HL-60/S4 (cell line): ENCODE data around the gene PKD2L1.
"Not testable (repeated sequence)": the region's sequence is repeated elsewhere in the genome, so short reads cannot be mapped to it uniquely, and the experiment has no call there.

Experiments
- in situ Hi-C: fragments of 300-500 bp; cut with MboI; formaldehyde crosslinking; loops from 2 replicates; pipeline ENCODE4 v1.14.3; 2022; ENCODE audit warnings: low sequenced_read_pairs

PKD2L1 gene

DNA sequence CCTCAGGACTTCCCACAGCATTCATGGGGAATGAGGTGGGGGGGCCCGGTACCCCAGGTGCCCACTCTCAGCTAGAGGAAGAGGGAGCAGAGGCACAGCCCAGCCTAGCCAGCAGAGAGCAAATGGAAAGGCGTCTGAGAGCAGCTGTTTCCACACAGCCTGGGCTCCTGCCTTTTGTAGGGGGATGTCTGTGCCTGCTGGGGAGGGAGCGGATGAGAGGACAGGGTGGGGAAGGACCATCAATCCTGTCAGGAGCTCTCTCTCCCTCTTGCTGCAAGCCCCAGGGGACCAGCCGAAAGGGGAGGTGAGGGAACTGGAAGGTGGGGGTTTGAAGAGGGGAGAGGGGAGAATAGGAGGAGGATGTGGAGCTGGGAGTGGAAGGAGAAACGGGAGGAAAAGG is at the start of gene PKD2L1:
PKD2L1 (minus strand) TSS at position 150 of the 400 bp plus-strand sequence; CDS start at position 25, 125 bp downstream.
- in situ Hi-C loops, result loop anchor here (25.0 kb wide), 1 partner anchor 557 kb away; no protein-coding TSS in a partner anchor

- in situ Hi-C loops, result no loop called here
Measured at GRCh38 chr10:100377830-100378229, 47.8 kb upstream of the PKD2L1 start.

DNA sequence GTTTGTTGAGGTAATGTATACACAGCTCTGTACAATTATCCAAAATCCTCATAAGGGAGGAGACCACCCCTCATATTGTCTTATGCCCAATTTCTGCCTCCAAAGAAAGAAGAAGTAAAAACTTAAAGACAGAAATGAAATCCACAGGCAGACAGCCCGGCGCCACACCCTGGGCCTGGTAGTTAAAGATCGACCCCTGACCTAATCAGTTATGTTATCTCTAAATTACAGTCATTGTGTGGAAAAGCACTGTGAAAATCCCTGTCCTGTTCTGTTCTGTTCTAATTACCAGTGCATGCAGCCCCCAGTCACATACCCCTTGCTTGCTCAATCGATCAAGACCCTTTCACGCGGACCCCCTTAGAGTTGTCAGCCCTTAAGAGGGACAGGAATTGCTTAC is 46.6 kb upstream of the PKD2L1 start:
- in situ Hi-C loops, result not testable (repeated sequence)

DNA sequence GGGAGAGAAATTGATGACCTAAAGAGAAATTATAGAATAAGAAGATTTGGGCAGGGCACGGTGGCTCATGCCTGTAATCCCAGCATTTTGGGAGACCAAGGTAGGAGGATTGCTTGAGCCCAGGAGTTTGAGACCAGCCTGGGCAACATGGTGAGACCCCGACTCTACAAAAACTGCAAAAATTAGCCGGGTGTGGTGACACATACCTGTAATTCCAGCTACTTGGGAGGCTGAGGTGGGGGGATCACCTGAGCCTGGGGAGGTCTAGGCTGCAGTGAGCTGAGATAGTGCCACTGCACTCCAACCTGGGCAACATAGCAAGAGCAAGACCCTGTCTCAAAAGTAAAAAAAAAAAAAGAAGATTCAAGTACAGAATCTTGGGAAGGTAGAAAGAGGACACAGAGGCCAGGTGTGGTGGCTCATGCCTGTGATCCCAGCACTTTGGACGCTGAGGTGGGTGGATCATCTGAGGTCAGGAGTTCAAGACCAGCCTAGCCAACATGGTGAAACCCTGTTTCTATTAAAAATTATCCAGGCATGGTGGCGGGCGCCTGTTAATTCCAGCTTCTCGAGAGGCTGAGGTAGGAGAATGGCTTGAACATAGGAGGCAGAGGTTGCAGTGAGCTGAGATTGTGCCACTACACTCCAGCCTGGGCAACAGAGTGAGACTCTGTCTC is 44.8 kb upstream of the PKD2L1 start:
- in situ Hi-C loops, result not testable (repeated sequence)

DNA sequence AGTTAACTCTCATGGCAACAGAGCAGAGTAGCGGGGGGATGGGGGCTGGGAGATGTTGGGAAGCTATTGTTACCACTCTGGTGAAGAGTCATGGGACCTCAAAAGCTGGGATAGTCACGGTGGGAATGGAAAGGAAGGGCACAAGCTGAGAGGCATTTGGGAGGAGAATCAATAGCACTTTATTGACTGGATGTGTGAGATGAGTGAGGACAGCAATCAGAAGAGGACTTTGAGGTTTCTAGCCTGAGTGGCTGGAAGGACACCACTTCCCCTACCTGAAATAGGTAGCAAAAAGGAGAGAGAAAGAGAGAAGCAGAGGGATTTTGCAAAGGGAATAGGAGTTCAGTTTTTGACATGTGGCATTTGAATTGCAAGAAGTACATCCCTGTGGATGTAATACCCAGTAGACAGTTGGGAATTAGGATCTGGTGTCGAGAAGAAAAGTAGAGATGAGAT is 44.2 kb upstream of the PKD2L1 start:
- in situ Hi-C loops, result no loop called here

- in situ Hi-C loops, result no loop called here
Measured at GRCh38 chr10:100373298-100374199, 43.5 kb upstream of the PKD2L1 start.

DNA sequence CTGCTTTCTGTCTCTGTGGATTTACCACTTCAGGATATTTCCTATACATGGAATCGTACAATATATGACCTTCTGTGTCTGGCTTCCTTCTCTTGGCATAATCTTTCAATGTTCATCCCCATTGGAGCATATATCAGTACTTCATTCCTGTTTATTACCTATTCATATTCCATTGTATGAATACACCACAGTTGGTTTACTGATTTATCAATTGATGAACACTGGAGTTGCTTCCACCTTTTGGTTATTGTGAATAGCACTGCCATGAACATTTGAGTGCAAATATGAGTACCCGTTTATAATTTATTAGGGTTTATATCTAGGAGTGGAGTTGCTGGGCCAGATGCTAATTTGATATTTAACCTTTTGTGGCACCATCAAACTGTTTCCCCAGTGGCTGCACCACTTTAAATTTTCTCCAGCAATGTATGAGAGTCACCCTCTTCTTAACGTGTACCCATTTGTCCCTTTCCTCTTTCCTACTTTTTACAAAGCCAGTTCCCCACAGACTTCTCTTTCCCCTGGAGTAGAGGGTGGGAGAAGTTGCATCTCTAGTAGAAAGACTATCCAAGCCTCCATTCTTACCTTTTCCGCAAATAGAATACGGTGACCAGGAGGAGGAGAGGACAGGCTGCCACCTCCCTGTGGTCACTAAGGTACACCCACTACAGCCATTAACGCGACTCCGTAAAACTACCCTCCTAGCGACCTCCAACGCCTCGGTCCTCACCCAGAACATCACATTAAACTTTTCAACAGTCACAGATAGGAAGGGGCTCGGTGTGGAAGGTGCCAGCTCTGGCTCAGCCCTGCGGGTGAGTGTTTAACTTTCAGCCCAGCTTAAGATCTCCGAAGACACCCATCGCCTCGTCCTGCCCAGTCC is 42.6 kb upstream of the PKD2L1 start:
- in situ Hi-C loops, result no loop called here

DNA sequence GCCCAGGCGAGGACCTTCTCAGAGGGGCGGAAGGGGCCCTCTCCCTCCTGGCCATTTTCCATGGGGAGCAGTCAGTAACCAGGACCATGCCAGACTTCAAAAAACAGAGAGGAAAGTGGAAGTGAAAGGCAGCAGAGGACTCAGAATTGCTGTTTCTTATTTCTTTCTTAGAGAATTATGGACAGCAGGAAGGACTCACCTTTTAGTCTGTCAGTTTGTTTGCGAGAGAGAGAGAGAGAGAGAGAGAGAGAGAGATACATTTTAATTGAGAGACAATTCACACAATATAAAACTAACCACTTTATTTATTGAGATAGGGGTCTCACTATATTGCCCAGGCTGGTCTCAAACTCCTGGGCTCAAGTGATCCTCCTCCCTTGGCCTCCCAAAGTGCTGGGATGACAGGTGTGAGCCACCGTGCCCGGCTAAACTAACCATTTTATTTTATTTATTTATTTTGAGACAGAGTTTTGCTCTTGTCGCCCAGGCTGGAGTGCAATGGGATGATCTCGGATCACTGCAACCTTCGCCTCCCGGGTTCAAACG is 41.5 kb upstream of the PKD2L1 start:
- in situ Hi-C loops, result no loop called here

GRCh38 chr10:100370714-100371481 is 40.9 kb upstream of the PKD2L1 start:
- in situ Hi-C loops, result no loop called here

- in situ Hi-C loops, result no loop called here
Measured at GRCh38 chr10:100368721-100369120, 38.7 kb upstream of the PKD2L1 start.

DNA sequence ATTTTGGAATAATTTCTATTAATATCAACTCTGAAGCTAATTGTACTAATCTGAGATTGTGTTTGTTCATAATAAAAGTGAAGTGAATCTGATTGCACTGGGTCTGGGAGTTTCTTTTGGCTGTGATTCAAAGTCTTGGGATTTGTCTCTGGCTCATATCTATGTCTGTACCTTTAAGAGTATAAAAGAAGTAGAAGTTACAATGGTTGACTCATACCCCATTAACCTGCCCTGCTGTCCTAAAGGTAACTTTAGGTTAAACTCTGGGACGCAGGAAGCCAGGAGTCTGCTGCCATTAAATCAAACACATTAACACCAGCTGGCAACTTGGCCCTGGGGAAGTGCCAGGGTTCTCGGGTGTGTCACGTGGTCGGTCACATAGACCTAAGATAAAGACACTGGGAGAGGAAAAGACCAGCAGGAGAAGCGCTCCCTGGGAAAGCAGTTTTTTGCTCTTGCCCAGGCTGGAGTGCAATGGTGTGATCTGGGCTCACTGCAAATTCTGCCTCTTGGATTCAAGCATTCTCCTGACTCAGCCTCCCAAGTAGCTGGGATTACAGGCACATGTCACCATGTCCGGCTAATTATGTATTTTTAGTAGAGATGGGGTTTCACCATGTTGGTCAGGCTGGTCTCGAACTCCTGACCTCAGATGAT is 34.8 kb upstream of the PKD2L1 start:
- in situ Hi-C loops, result no loop called here

DNA sequence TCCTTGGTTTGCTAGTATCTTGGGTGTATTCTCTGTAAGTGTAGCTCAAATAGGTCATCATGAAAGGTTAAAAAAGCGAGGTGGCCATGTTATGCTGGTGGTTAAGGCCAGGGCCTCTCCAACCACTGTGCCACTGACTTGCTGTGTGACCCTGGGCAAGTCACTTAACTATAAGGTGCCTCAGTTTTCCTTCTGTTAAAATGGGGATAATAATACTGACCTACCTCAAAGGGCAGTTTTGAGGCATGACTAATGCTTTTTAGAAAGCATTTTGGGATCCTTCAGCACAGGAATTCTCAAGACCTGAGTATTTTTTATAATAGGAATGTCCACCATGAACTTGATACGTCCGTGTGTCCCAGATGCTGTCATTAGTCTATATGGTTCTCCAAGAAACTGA is 34.1 kb upstream of the PKD2L1 start:
- in situ Hi-C loops, result no loop called here

- in situ Hi-C loops, result no loop called here
Measured at GRCh38 chr10:100362570-100363496, 32.8 kb upstream of the PKD2L1 start.

DNA sequence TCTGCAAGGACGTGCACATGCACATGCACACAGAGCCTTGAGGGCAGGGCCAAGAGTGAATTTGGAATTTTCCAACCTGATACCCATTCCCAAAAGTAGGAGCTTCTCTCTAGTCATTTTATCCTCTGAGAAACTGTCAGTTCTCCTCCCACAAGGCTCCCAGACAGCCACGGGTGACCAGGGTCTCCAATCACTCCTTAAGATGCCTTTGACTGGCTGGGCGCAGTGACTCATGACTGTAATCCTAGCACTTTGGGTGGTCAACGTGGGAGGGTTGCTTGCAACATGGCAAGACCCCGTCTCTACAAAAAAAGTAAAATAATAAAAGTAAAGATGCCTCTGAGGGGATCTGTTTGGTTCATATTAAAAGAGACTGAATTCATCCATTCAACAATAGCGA is 30.2 kb upstream of the PKD2L1 start:
- in situ Hi-C loops, result no loop called here

DNA sequence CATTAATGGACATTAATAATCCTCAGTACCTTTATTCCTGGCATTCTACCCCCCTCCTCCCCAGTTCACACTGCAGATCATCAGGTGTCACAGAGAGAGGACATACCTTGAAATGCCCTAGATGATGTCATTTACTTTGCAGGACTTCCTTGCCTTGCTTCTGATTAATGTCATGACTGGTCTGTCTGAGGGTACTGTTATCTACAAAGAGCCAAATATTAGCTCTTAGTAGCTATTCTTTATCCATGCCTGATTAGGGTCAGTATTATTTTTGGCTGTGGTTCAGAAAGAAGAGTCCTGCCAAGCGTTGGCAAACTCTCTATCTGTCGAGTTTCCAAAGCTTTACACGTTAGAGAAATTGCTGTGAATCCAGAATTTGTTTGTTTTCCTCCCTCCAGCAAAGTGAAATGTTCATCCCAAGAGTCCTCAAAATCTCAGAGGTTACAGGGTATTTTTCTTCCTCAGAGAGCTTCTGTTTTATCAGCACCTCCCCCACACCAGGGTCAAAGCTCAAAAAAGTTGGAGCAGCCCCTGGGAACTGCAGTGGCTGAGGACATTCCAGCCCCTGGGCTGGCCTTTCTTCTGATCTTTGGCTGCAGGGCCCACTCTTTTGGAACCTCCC is 29.6 kb upstream of the PKD2L1 start:
- in situ Hi-C loops, result no loop called here

GRCh38 chr10:100359030-100359432 is 29.0 kb upstream of the PKD2L1 start:
- in situ Hi-C loops, result no loop called here

DNA sequence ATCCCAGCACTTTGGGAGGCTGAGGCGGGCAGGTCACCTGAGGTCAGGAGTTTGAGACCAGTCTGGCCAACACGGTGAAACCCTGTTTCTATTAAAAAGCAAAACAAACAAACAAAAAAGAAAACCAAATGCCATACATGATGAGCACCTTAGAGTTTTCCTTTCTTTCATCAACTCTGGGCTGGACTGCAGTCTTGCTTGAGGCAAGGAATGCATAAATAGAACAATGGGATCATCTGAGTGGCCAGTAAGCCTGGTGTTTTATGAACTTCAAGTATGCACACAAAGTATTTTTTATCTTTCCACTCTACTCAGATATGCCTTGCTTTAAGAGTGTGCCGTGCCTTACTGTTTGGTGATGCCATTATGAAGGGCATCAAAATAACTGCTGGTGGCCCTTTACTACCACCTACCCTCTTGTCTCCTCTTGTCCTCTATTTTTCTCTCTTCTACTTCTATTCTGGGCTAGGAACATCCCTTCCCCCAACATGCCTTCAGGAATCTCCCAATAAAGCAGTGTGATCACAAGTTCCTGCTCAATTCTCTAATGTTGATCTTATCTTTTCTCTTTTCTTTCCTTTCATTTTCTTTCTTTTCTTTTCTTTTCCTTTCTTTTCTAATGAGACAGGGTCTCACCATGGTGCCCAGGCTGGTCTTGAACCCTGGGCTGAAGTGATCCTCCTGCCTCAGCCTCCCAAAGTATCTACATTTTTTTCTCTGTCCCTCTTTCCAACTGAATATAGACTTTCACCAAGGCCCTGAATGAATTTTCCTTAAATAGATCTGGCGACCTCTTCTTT is 27.2 kb upstream of the PKD2L1 start:
- in situ Hi-C loops, result no loop called here
